HepG2 (cell line): ENCODE data around the gene GPM6B.

Experiments used
- HDAC6 ChIP-seq: fragments of 200-600 bp; sonication (generic); IDR thresholded peaks from 2 replicates; pipeline ENCODE4 v1.7.0; 2017; ENCODE audit warnings: mild to moderate bottlenecking, antibody characterized with exemption, low read length, low read depth
- JUND ChIP-seq: sonication (generic); formaldehyde crosslinking; IDR thresholded peaks from 2 replicates; pipeline ENCODE4 v1.8.0; 2022; ENCODE audit warnings: mild to moderate bottlenecking, missing genetic modification reagents
- KDM5B ChIP-seq: sonication (generic); formaldehyde crosslinking; IDR thresholded peaks from 2 replicates; pipeline ENCODE4 v1.4.0; 2020; ENCODE audit warnings: missing genetic modification reagents, mild to moderate bottlenecking, borderline replicate concordance
- MXI1 ChIP-seq: IDR thresholded peaks from 3 replicates; pipeline ENCODE4 v1.6.1; 2012; ENCODE audit warnings: low read depth, low read length, inconsistent platforms, borderline replicate concordance
- SMAD1 ChIP-seq: sonication (generic); formaldehyde crosslinking; IDR thresholded peaks from 2 replicates; pipeline ENCODE4 v1.4.0; 2020; ENCODE audit warnings: missing genetic modification reagents, low read depth, mild to moderate bottlenecking, borderline replicate concordance
- SOX5 ChIP-seq: IDR thresholded peaks from 2 replicates; pipeline ENCODE4 v1.6.1; 2016; ENCODE audit warnings: borderline replicate concordance
- TCF7L2 ChIP-seq: IDR thresholded peaks from 2 replicates; pipeline ENCODE4 v1.6.1; 2011; ENCODE audit warnings: mild to moderate bottlenecking, low read depth, low read length, moderate library complexity
- THYN1 ChIP-seq: sonication (generic); formaldehyde crosslinking; IDR thresholded peaks from 2 replicates; pipeline ENCODE4 v1.8.1; 2023; ENCODE audit warnings: low read depth, mild to moderate bottlenecking, moderate library complexity, missing genetic modification reagents, borderline replicate concordance
- ZNF331 ChIP-seq: sonication (generic); formaldehyde crosslinking; IDR thresholded peaks from 2 replicates; pipeline ENCODE4 v1.4.0; 2020; ENCODE audit warnings: missing genetic modification reagents
- TF ChIP-seq, protein P1 (sequence below): sonication (generic); formaldehyde crosslinking; IDR thresholded peaks from 2 replicates; pipeline ENCODE4 v1.5.0; 2020; ENCODE audit warnings: mild to moderate bottlenecking, missing genetic modification reagents, moderate library complexity

DNA sequence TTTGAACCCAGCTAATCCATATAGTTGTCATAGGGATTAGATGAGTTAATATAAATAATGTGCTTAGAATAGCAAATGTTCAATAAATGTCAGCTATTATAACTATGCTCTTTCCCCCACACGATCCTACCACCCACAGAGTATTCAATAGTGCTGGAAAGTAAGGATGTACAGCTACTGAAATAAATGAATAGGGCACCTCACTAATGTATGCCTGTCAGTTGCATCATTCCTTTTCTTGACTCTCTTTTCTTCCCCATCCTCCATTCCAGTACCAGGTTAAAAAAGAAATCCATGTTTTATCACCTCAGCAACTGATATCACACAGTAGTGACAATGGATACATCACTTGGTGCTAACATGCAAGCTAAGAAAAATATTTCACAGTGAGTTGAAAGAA, 42.8 kb upstream of the GPM6B start:
- TF ChIP-seq MXI1 (no peak), KDM5B (CRISPR knock-in tag) (no peak), TCF7L2 (no peak), HDAC6 (no peak), ZNF331 (no peak), THYN1 (no peak), JUND (CRISPR knock-in tag) (no peak), SMAD1 (no peak), SOX5 (no peak)
- TF ChIP-seq, protein P1, sequence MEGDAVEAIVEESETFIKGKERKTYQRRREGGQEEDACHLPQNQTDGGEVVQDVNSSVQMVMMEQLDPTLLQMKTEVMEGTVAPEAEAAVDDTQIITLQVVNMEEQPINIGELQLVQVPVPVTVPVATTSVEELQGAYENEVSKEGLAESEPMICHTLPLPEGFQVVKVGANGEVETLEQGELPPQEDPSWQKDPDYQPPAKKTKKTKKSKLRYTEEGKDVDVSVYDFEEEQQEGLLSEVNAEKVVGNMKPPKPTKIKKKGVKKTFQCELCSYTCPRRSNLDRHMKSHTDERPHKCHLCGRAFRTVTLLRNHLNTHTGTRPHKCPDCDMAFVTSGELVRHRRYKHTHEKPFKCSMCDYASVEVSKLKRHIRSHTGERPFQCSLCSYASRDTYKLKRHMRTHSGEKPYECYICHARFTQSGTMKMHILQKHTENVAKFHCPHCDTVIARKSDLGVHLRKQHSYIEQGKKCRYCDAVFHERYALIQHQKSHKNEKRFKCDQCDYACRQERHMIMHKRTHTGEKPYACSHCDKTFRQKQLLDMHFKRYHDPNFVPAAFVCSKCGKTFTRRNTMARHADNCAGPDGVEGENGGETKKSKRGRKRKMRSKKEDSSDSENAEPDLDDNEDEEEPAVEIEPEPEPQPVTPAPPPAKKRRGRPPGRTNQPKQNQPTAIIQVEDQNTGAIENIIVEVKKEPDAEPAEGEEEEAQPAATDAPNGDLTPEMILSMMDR (CRISPR knock-in tag) = no peak
